ENCODE measurements around the gene PPP2R5D.

GRCh38 chr6:43053545-43054205 is 69.3 kb downstream of the PPP2R5D start, which contains the start of gene CUL7:
- TF ChIP-seq TAF1 (IDR thresholded peaks at IDR 0.05; ENCODE audit: low read depth) (peak; percentile 64), CREB1 (IDR thresholded peaks at IDR 0.05; ENCODE audit: low read depth) (no peak), EP300 (IDR thresholded peaks at IDR 0.05; ENCODE audit: borderline replicate concordance) (no peak)
